Measurements from ENCODE around the gene NFATC1. TPM values are rescaled to one million over a fixed set of nuclear protein-coding genes. Genes with fewer than 3 reads are reported as not detected.

NFATC1 gene
- total RNA-seq, 2 experiments from 2014 or later, result 97.2 to 98.3 TPM

DNA sequence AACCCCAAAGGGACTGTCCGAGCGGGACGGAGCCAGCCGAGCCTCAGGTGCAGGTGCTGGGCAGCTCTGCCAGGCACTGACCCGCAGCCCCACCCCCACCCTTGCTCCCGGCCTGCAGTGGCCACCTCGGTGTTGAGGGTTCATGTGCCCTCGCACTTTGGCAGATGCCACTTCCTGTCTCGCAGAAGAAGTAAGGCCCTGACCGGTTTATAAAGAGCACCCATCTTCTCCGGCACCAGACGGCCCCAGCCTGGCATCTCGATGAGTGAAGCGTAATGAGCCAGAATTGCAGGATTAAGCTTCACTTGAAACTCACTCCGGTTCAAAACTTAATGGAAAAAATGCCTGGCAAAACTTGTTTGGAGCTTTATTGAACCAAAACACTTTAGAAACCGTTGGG is 10.9 kb upstream of the NFATC1 start:
- intact Hi-C loops (cut with micrococcal nuclease), result no loop called here
- no peak for DNase-seq
- Mint-ChIP-seq H3K9me3 (no peaks in the 10 kb centered on the region), H3K27me3 (peaks cover 9% of the 10 kb centered on the region), H3K27ac (no peak overlapping the region), H3K4me3 (no peak overlapping the region), H3K36me3 (ENCODE audit: low read depth) (no peaks in the 10 kb centered on the region), H3K4me1 (ENCODE audit: low read depth) (peaks cover 2% of the 10 kb centered on the region)
- ChIA-PET CTCF (interaction anchor here (1.1 to 1.9 kb wide), 4 partner anchors 9 to 260 kb away, joined by 3 to 7 read pairs (median 4); no protein-coding TSS in a partner anchor), POLR2A (interaction anchor here (0.7 kb wide), 1 partner anchor 13 kb away, joined by 3 read pairs; no protein-coding TSS in a partner anchor)
- ATAC-seq, result no peak
- no peak for TF ChIP-seq CTCF (IDR thresholded peaks at IDR 0.05)

DNA sequence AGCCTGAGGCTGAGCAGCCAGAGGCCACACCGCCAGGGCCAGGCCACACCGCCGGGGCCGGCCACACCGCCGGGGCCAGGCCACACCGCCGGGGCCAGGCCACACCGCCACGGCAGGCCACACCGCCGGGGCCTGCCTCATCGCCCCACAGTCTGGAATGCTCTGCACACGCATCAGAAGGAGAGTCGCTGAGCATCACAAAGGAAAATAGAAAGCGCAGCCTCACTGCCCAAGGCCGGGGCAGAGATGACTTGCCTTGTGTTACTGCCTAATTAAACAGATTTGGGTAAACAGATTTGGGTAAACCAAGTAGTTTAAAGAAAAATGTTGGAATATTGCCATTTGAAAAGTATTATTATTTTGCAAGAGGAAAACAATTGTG is 10.4 kb upstream of the NFATC1 start:
- ATAC-seq, result no peak

GRCh38 chr18:79385708-79386341 is 9.9 kb upstream of the NFATC1 start:
- intact Hi-C loops (cut with micrococcal nuclease), result no loop called here
- peaks cover 2% of the 10 kb centered on the region for H3K4me1 Mint-ChIP-seq (ENCODE audit: low read depth)
- POLR2A ChIA-PET, result no interaction called here
- no peaks in the 10 kb centered on the region for H3K36me3 Mint-ChIP-seq (ENCODE audit: low read depth)
- no peak overlapping the region for H3K4me3 Mint-ChIP-seq
- H3K27me3 Mint-ChIP-seq, result peaks cover 10% of the 10 kb centered on the region
- DNase-seq (no peak), ATAC-seq (no peak)
- no peak overlapping the region for H3K27ac Mint-ChIP-seq
- no peak for TF ChIP-seq CTCF (IDR thresholded peaks at IDR 0.05)
- CTCF ChIA-PET, result no interaction called here
- H3K9me3 Mint-ChIP-seq, result no peaks in the 10 kb centered on the region

More for the DNA sequence above, 10.4 kb upstream of the NFATC1 start:
- no peak for DNase-seq
- peaks cover 2% of the 10 kb centered on the region for H3K4me1 Mint-ChIP-seq (ENCODE audit: low read depth)
- intact Hi-C loops (cut with micrococcal nuclease), result no loop called here
- ChIA-PET POLR2A (no interaction called here), CTCF (interaction anchor here (1.1 to 1.9 kb wide), 4 partner anchors 8 to 259 kb away, joined by 3 to 7 read pairs (median 4); no protein-coding TSS in a partner anchor)
- H3K9me3 Mint-ChIP-seq, result no peaks in the 10 kb centered on the region
- no peak overlapping the region for H3K4me3 Mint-ChIP-seq
- no peaks in the 10 kb centered on the region for H3K36me3 Mint-ChIP-seq (ENCODE audit: low read depth)
- TF ChIP-seq CTCF (IDR thresholded peaks at IDR 0.05), result no peak
- no peak overlapping the region for H3K27ac Mint-ChIP-seq
- H3K27me3 Mint-ChIP-seq, result peaks cover 9% of the 10 kb centered on the region

GRCh38 chr18:79386547-79386946 is 9.2 kb upstream of the NFATC1 start:
- DNase-seq (no peak), ATAC-seq (no peak)
- H3K36me3 Mint-ChIP-seq (ENCODE audit: low read depth), result no peaks in the 10 kb centered on the region
- ChIA-PET CTCF (no interaction called here), POLR2A (no interaction called here)
- intact Hi-C loops (cut with micrococcal nuclease), result no loop called here
- H3K4me3 Mint-ChIP-seq, result no peak overlapping the region
- no peak overlapping the region for H3K27ac Mint-ChIP-seq
- H3K4me1 Mint-ChIP-seq (ENCODE audit: low read depth), result peaks cover 2% of the 10 kb centered on the region
- peaks cover 12% of the 10 kb centered on the region for H3K27me3 Mint-ChIP-seq
- no peak for TF ChIP-seq CTCF (IDR thresholded peaks at IDR 0.05)
- H3K9me3 Mint-ChIP-seq, result no peaks in the 10 kb centered on the region

DNA sequence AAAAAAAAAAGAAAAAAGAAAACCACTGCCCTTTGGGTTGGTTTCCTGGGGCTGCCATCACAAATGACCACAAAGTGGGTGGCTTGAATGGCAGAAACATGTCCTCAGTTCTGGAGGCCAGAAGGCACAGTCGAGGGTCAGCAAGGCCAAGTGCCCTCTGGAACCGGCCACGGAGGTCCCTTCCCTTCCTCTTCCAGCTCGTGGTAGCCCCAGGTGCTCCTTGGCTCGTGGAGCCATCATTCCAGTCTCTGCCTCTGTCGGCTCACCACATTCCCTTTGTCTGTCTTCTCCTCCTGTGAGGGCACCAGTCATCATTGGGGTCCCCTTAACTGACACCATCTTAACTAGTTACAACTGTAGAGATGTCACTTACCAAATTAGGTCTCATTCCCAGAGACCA is 8.5 kb upstream of the NFATC1 start:
- no peak for ATAC-seq
- Mint-ChIP-seq H3K27me3 (peaks cover 16% of the 10 kb centered on the region), H3K27ac (no peak overlapping the region), H3K4me1 (ENCODE audit: low read depth) (peaks cover 5% of the 10 kb centered on the region), H3K4me3 (no peak overlapping the region), H3K36me3 (ENCODE audit: low read depth) (no peaks in the 10 kb centered on the region), H3K9me3 (no peaks in the 10 kb centered on the region)
- ChIA-PET POLR2A (interaction anchor here (1.3 kb wide), 1 partner anchor 10 kb away, joined by 3 read pairs; no protein-coding TSS in a partner anchor), CTCF (no interaction called here)
- TF ChIP-seq CTCF (IDR thresholded peaks at IDR 0.05), result no peak
- intact Hi-C loops (cut with micrococcal nuclease), result no loop called here
- DNase-seq, result no peak

All from activated CD8-positive, alpha-beta T cell treated with anti-CD3 and anti-CD28 coated beads for 36 hours (primary cell).